GM12878 (cell line): ENCODE data around the gene C6orf120. TPM values are rescaled to one million over a fixed set of nuclear protein-coding genes. Genes with fewer than 3 reads are reported as not detected.

Experiments used
- ATAC-seq: fragments of 200-7000 bp; cut with Tn5 transposase; 3 replicates; pipeline ENCODE4 v1.9.1; 2020; ENCODE audit warnings: mild to moderate bottlenecking, moderate library complexity
- BruUV-seq: library from RNA; stranded (reverse); fragments of 400-500 nt; replicated peaks from 2 replicates; lab custom pipeline; 2021; lab: Mats Ljungman, UMichigan
- CTCF ChIA-PET: fragments of 300-600 bp; sonication (Branson Sonifier 250); formaldehyde crosslinking; extraction: SDS; loops from one replicate; lab custom pipeline; 2021; ENCODE audit warnings: inconsistent platforms; lab: Yijun Ruan, JAX
- POLR2A ChIA-PET: fragments of 350-600 bp; formaldehyde crosslinking; extraction: SDS; loops from one replicate; lab custom pipeline; 2021; ENCODE audit warnings: inconsistent platforms; lab: Charles Lee
- RAD21 ChIA-PET: fragments of 300-600 bp; sonication (Branson Sonifier 250); formaldehyde crosslinking; loops from one replicate; lab custom pipeline; 2023; ENCODE audit warnings: antibody characterized with exemption; ENCODE audit not compliant: unreplicated experiment; lab: Charles Lee
- SMC1A ChIA-PET: fragments of 300-600 bp; sonication (Branson Sonifier 250); formaldehyde crosslinking; loops from one replicate; lab custom pipeline; 2023; ENCODE audit not compliant: unreplicated experiment, uncharacterized antibody; lab: Charles Lee
- DNase-seq: peaks from one replicate; pipeline ENCODE4 v3.0.0-alpha.2; 2011; ENCODE audit warnings: low read depth, low spot score
- FAIRE-seq: peaks from 3 replicates; lab custom pipeline; 2011; peaks lifted over from hg19 to GRCh38; lab: Jason Lieb, UNC
- H2AFZ ChIP-seq: 2 replicates; pipeline ENCODE4 v1.6.0; 2011; ENCODE audit warnings: low read depth, low read length, control low read depth; ENCODE audit not compliant: control insufficient read depth
- H3K27ac ChIP-seq: 2 replicates; pipeline ENCODE4 v1.5.1; 2011; ENCODE audit warnings: control low read depth; ENCODE audit not compliant: control insufficient read depth, insufficient read depth
- H3K27me3 ChIP-seq, 2 experiments: replicated peaks in 1 of 2; 2 replicates each; pipeline versions ENCODE4 v1.6.0 to v1.6.1; 2011; ENCODE audit warnings: low read length in 1 of 2; ENCODE audit not compliant: control insufficient read depth in 2 of 2, insufficient read depth in 2 of 2
- H3K36me3 ChIP-seq, 2 experiments: 2 replicates each; pipeline ENCODE4 v1.5.1; 2011; ENCODE audit warnings: low read length in 1 of 2; ENCODE audit not compliant: control insufficient read depth in 2 of 2, insufficient read depth in 2 of 2
- H3K4me1 ChIP-seq: 2 replicates; pipeline ENCODE4 v1.6.1; 2011; ENCODE audit warnings: mild to moderate bottlenecking, low read length, moderate library complexity, mixed read lengths; ENCODE audit not compliant: control insufficient read depth, insufficient read depth
- H3K4me2 ChIP-seq: 2 replicates; pipeline ENCODE4 v1.6.0; 2011; ENCODE audit warnings: control low read depth; ENCODE audit not compliant: control insufficient read depth, insufficient read depth
- H3K4me3 ChIP-seq: fragments of 200-600 bp; sonication (generic); 2 replicates; pipeline ENCODE4 v1.5.1; 2016
- H3K79me2 ChIP-seq: 2 replicates; pipeline ENCODE4 v1.6.0; 2011; ENCODE audit warnings: low read length; ENCODE audit not compliant: control insufficient read depth, insufficient read depth
- H3K9ac ChIP-seq: 2 replicates; pipeline ENCODE4 v1.8.0; 2011; ENCODE audit warnings: low read length, control low read depth, mixed read lengths; ENCODE audit not compliant: control insufficient read depth, insufficient read depth
- H3K9me3 ChIP-seq: replicated peaks from 3 replicates; pipeline ENCODE4 v1.5.1; 2011; ENCODE audit warnings: mild to moderate bottlenecking, low read length; ENCODE audit not compliant: control insufficient read depth, insufficient read depth
- H4K20me1 ChIP-seq: 2 replicates; pipeline ENCODE4 v1.6.0; 2011; ENCODE audit not compliant: control insufficient read depth, insufficient read depth
- ASH2L ChIP-seq: fragments of 300-600, 200-600 bp; sonication (generic); IDR thresholded peaks from 2 replicates; pipeline ENCODE4 v1.6.1; 2017; ENCODE audit warnings: low read depth, mild to moderate bottlenecking, borderline replicate concordance
- BCL3 ChIP-seq: IDR thresholded peaks from 2 replicates; pipeline ENCODE4 v1.6.1; 2011; ENCODE audit warnings: borderline replicate concordance, low read depth, mild to moderate bottlenecking, moderate library complexity, low read length; ENCODE audit not compliant: insufficient read depth, poor library complexity, severe bottlenecking
- IKZF1 ChIP-seq: fragments of 450-650 bp; conservative IDR thresholded peaks from 2 replicates; pipeline ENCODE4 v1.6.1; 2017; ENCODE audit warnings: antibody characterized with exemption, mild to moderate bottlenecking
- IRF3 ChIP-seq: fragments of 450-650 bp; IDR thresholded peaks from 2 replicates; pipeline ENCODE4 v1.6.1; 2014; ENCODE audit warnings: mild to moderate bottlenecking
- MAX ChIP-seq: IDR thresholded peaks from 2 replicates; pipeline ENCODE4 v1.6.1; 2012; ENCODE audit warnings: low read depth, low read length, improper control_type of control experiment
- NBN ChIP-seq: fragments of 450-650 bp; IDR thresholded peaks from 2 replicates; pipeline ENCODE4 v1.6.1; 2016
- PAX5 ChIP-seq: IDR thresholded peaks from 2 replicates; pipeline ENCODE4 v1.6.1; 2011; ENCODE audit warnings: low read depth, low read length, borderline replicate concordance
- STAT1 ChIP-seq: fragments of 450-650 bp; conservative IDR thresholded peaks from 2 replicates; pipeline ENCODE4 v1.6.1; 2014; ENCODE audit warnings: antibody characterized with exemption, mild to moderate bottlenecking
- TCF7 ChIP-seq: IDR thresholded peaks from 2 replicates; pipeline ENCODE4 v1.6.1; 2014; ENCODE audit warnings: antibody characterized with exemption, borderline replicate concordance
- ZNF592 ChIP-seq: fragments of 450-650 bp; IDR thresholded peaks from 2 replicates; pipeline ENCODE4 v1.6.1; 2017; ENCODE audit warnings: mild to moderate bottlenecking, moderate library complexity
- ZSCAN29 ChIP-seq: fragments of 450-650 bp; IDR thresholded peaks from 2 replicates; pipeline ENCODE4 v1.6.1; 2017; ENCODE audit warnings: mild to moderate bottlenecking, moderate library complexity
- WGBS: methylation state at CpG from one replicate; pipeline ENCODE4 v1.1.6; 2016; ENCODE audit warnings: low lambda C conversion rate; ENCODE audit not compliant: insufficient replicate concordance, insufficient coverage; ENCODE audit errors: missing lambda C conversion rate; 5-methylcytosine and 5-hydroxymethylcytosine counted together
- in situ Hi-C: fragments of 300-500 bp; cut with MboI; formaldehyde crosslinking; loops from 9 replicates; pipeline ENCODE4 v1.14.3; 2018; ENCODE audit warnings: mixed read lengths
- intact Hi-C: fragments of 100-400 bp; cut with micrococcal nuclease; formaldehyde crosslinking; loops from one replicate; pipeline ENCODE4 v1.14.2; 2022; ENCODE audit not compliant: unreplicated experiment
- polyA plus RNA-seq, 11 experiments: library from polyadenylated mRNA; depleted of rRNA in 4 of 11; unstranded in 6 of 11; stranded (reverse) in 5 of 11; fragments of >200 nt; fragmentation: Nextera tagmentation in 4 of 11; fragmentation: Illumina TruSeq in 1 of 11; extraction: Ambion mirVana in 4 of 11; extraction: Trizol in 1 of 11; gene quantifications; 1 replicate in 1 of 11; 2 replicates in 10 of 11; pipeline versions ENCODE4 v1.2.1 to v1.2.3, GENCODE V29; 2011 to 2016; ENCODE audit warnings: inconsistent platforms in 2 of 11, missing spikeins in 2 of 11, low read depth in 1 of 11
- total RNA-seq, 4 experiments: library from RNA; depleted of rRNA in 3 of 4; stranded (reverse); fragments of >200 nt in 3 of 4; fragmentation: Illumina TruSeq in 1 of 4; extraction: Trizol in 1 of 4; gene quantifications; 2 replicates each; pipeline versions ENCODE4 v1.2.1 to v1.2.3, GENCODE V29; 2013 to 2021

The C6orf120 gene
- total and polyA plus RNA-seq, 10 of the 15 experiments (the other 5 are each of a cell fraction or from before 2014, with no cell fraction given): 3.6 to 23.9 (median 18.2) TPM

- peak; percentile 66 for FAIRE-seq
- 93% methylated on average over 6 of the region's 6 CpGs for WGBS
- Histone ChIP-seq H3K4me2 (no peak overlapping the region), H3K4me1 (no peaks in the 10 kb centered on the region), H3K27me3 (no peaks in the 10 kb centered on the region), H3K27ac (no peak overlapping the region), H3K36me3 (no peaks in the 10 kb centered on the region; a peak in 1 of 4 replicates), H3K4me3 (no peak overlapping the region), H3K9ac (no peak overlapping the region), H3K9me3 (peaks cover 4% of the 10 kb centered on the region), H4K20me1 (no peaks in the 10 kb centered on the region), H2AFZ (no peak overlapping the region), H3K79me2 (no peaks in the 10 kb centered on the region)
- no TSS peak for BruUV-seq
- no peak for DNase-seq
- ChIA-PET CTCF (no interaction called here), RAD21 (no interaction called here), SMC1A (no interaction called here), POLR2A (no interaction called here)
- intact Hi-C loops (no loop called here), in situ Hi-C loops (no loop called here)
- ATAC-seq: no peak
- TF ChIP-seq IKZF1 (no peak), TCF7 (no peak)
Observed at GRCh38 chr6:169689287-169689686, 12.6 kb upstream of the C6orf120 start.

GRCh38 chr6:169691260-169691659 is 10.7 kb upstream of the C6orf120 start:
- RAD21 ChIA-PET: no interaction called here
- FAIRE-seq: no peak
- H4K20me1 ChIP-seq: no peaks in the 10 kb centered on the region
- intact Hi-C loops (no loop called here), in situ Hi-C loops (no loop called here)
- H3K4me3 ChIP-seq: no peak overlapping the region
- POLR2A ChIA-PET: no interaction called here
- no peaks in the 10 kb centered on the region; the same call in none of the 3 replicates for H3K9me3 ChIP-seq
- SMC1A ChIA-PET: interaction anchor here (1.4 kb wide), 1 partner anchor 24 kb away, joined by 3 read pairs; no protein-coding TSS in a partner anchor
- no peak for DNase-seq
- ATAC-seq: no peak
- WGBS: 96% methylated on average over 2 of the region's 2 CpGs
- BruUV-seq: no TSS peak
- H3K4me1 ChIP-seq: no peaks in the 10 kb centered on the region
- no peak overlapping the region for H3K27ac ChIP-seq
- H3K9ac ChIP-seq: no peak overlapping the region
- H3K36me3 ChIP-seq: no peaks in the 10 kb centered on the region; a peak in 1 of 4 replicates
- H2AFZ ChIP-seq: no peak overlapping the region
- no peaks in the 10 kb centered on the region for H3K27me3 ChIP-seq
- H3K4me2 ChIP-seq: no peak overlapping the region
- CTCF ChIA-PET: no interaction called here
- H3K79me2 ChIP-seq: no peaks in the 10 kb centered on the region
- no peak for TF ChIP-seq ZSCAN29
- no peak for TF ChIP-seq NBN
- TF ChIP-seq STAT1: no peak
- TF ChIP-seq ASH2L: no peak
- TF ChIP-seq BCL3: no peak
- TF ChIP-seq MAX: no peak
- no peak for TF ChIP-seq PAX5
- no peak for TF ChIP-seq ZNF592
- no peak for TF ChIP-seq IRF3
